Fibroblast of the aortic adventitia (primary cell): ENCODE data around the gene SLFN5. TPM values are rescaled to one million over a fixed set of nuclear protein-coding genes. Genes with fewer than 3 reads are reported as not detected.
A peak's percentile ranks its signal among the peaks of the same experiment; 100 is the strongest.
"Not testable (repeated sequence)": the region's sequence is repeated elsewhere in the genome, so short reads cannot be mapped to it uniquely, and the experiment has no call there.

ENCODE experiments used
- DNase-seq: peaks from one replicate; pipeline ENCODE4 v3.0.0-alpha.2; 2010; ENCODE audit warnings: low read depth
- H3K4me3 ChIP-seq: 2 replicates; pipeline ENCODE4 v1.5.1; 2011; ENCODE audit warnings: low read depth, mild to moderate bottlenecking, control low read depth, low read length, moderate library complexity
- total RNA-seq: library from RNA; depleted of rRNA; stranded (reverse); fragments of >200 nt; gene quantifications from 2 replicates; pipeline ENCODE4 v1.2.3, GENCODE V29; 2012; ENCODE audit warnings: low replicate concordance
- TF ChIP-seq, protein P1 (sequence below): IDR thresholded peaks from 2 replicates; pipeline ENCODE4 v1.5.1; 2011; ENCODE audit warnings: mild to moderate bottlenecking, low read length, control low read depth, inconsistent platforms; ENCODE audit not compliant: insufficient read depth

SLFN5 gene
- total RNA-seq, 1 donor: 107 TPM

- TF ChIP-seq, protein P1, sequence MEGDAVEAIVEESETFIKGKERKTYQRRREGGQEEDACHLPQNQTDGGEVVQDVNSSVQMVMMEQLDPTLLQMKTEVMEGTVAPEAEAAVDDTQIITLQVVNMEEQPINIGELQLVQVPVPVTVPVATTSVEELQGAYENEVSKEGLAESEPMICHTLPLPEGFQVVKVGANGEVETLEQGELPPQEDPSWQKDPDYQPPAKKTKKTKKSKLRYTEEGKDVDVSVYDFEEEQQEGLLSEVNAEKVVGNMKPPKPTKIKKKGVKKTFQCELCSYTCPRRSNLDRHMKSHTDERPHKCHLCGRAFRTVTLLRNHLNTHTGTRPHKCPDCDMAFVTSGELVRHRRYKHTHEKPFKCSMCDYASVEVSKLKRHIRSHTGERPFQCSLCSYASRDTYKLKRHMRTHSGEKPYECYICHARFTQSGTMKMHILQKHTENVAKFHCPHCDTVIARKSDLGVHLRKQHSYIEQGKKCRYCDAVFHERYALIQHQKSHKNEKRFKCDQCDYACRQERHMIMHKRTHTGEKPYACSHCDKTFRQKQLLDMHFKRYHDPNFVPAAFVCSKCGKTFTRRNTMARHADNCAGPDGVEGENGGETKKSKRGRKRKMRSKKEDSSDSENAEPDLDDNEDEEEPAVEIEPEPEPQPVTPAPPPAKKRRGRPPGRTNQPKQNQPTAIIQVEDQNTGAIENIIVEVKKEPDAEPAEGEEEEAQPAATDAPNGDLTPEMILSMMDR: no peak
- peak; percentile 18 for DNase-seq
- H3K4me3 ChIP-seq: no peak overlapping the region
Measured at GRCh38 chr17:35293151-35293847, 50.4 kb downstream of the SLFN5 start.

GRCh38 chr17:35294756-35295155 is 51.9 kb downstream of the SLFN5 start:
- DNase-seq: no peak
- TF ChIP-seq, protein P1: no peak
- no peak overlapping the region for H3K4me3 ChIP-seq

DNA sequence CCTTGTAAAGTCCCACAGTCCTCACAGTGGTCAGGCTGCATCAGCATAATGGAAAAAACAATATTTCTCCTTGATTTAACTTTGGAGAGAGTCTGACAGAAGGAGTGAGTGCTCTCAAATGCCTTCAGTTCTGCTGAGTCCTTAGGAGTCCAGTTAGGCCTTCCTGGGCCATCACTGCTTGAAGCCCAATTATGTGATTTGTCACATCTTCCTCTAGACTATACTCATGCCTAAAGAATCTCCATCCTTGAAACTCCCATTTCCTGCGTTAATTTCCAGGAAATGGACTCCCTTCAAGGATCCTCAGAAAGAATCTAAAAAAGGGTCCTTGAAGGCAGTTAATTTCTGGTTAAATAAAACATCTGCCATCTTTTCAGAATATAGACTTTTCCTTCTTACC is 52.8 kb downstream of the SLFN5 start:
- H3K4me3 ChIP-seq: no peak overlapping the region
- no peak for DNase-seq

GRCh38 chr17:35297666-35298065 is 54.8 kb downstream of the SLFN5 start:
- H3K4me3 ChIP-seq: no peak overlapping the region
- TF ChIP-seq, protein P1: no peak
- DNase-seq: peak; percentile 55

More for the DNA sequence above, 52.8 kb downstream of the SLFN5 start:
- TF ChIP-seq, protein P1: no peak

GRCh38 chr17:35298639-35299038 is 55.8 kb downstream of the SLFN5 start:
- no peak for DNase-seq
- H3K4me3 ChIP-seq: no peak overlapping the region
- TF ChIP-seq, protein P1: no peak

DNA sequence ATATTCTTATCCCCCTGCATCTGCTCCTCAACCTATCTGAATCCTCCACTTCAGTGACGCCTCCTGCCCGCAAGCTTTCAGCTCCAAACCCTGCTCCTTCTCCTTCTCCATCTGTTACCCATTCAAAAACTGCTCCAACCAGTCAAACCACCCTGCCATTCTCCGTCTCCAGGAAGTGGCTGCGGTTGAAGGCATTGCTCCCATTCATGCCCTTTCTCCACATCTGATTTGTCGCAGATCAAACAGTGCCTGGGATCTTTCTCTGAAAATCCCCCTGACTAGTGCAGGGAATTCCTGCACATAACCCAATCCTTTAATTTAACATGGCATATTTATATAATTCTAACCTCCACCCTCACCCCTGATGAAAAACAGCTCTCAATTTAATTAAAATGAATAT is 56.3 kb downstream of the SLFN5 start:
- DNase-seq: no peak
- TF ChIP-seq, protein P1: no peak
- no peak overlapping the region for H3K4me3 ChIP-seq

GRCh38 chr17:35309345-35309744 is 66.5 kb downstream of the SLFN5 start:
- not testable (repeated sequence) for H3K4me3 ChIP-seq, DNase-seq
